Fibroblast of lung (primary cell): ENCODE results near the gene COL10A1. TPM values are rescaled to one million over a fixed set of nuclear protein-coding genes. Genes with fewer than 3 reads are reported as not detected.

Experiments used
- DNase-seq, 2 donors: peaks; one replicate each; pipeline versions ENCODE4 v3.0.0 to v3.0.0-alpha.2; 2010; ENCODE audit warnings: low read depth in 2 of 2
- H2AFZ ChIP-seq: 2 replicates; pipeline ENCODE4 v1.5.1; 2012; ENCODE audit warnings: low read length, control low read depth, inconsistent platforms
- H3K27ac ChIP-seq: 2 replicates; pipeline ENCODE4 v1.5.1; 2011; ENCODE audit warnings: low read length, control low read depth; ENCODE audit not compliant: insufficient read depth
- H3K27me3 ChIP-seq: 2 replicates; pipeline ENCODE4 v1.5.1; 2011; ENCODE audit warnings: mild to moderate bottlenecking, low read length; ENCODE audit not compliant: control insufficient read depth, insufficient read depth
- H3K36me3 ChIP-seq: 2 replicates; pipeline ENCODE4 v1.5.1; 2011; ENCODE audit warnings: low read length; ENCODE audit not compliant: control insufficient read depth, insufficient read depth
- H3K4me1 ChIP-seq: 2 replicates; pipeline ENCODE4 v1.5.1; 2011; ENCODE audit warnings: low read length; ENCODE audit not compliant: control insufficient read depth, insufficient read depth; ENCODE audit errors: extremely low read depth
- H3K4me2 ChIP-seq: 2 replicates; pipeline ENCODE4 v1.5.1; 2011; ENCODE audit warnings: low read length, control low read depth; ENCODE audit not compliant: insufficient read depth; ENCODE audit errors: extremely low read depth
- H3K4me3 ChIP-seq, 4 experiments: fragments of 200-600 bp in 1 of 4; sonication (generic) in 1 of 4; replicated peaks in 1 of 4; 2 replicates each; pipeline ENCODE4 v1.5.1; 2011 to 2016; ENCODE audit warnings: low read length in 4 of 4, low read depth in 3 of 4, mild to moderate bottlenecking in 3 of 4, control low read depth in 2 of 4, inconsistent platforms in 1 of 4, mixed read lengths in 1 of 4; ENCODE audit not compliant: insufficient read depth in 1 of 4; ENCODE audit errors: control extremely low read depth in 1 of 4
- H3K79me2 ChIP-seq: 2 replicates; pipeline ENCODE4 v1.5.1; 2012; ENCODE audit warnings: mild to moderate bottlenecking, low read length, inconsistent platforms; ENCODE audit not compliant: control insufficient read depth, insufficient read depth
- H3K9ac ChIP-seq: 2 replicates; pipeline ENCODE4 v1.5.1; 2011; ENCODE audit warnings: mild to moderate bottlenecking, low read length, control low read depth; ENCODE audit not compliant: insufficient read depth
- H3K9me3 ChIP-seq: 2 replicates; pipeline ENCODE4 v1.5.1; 2012; ENCODE audit warnings: low read depth, low read length; ENCODE audit not compliant: control insufficient read depth, insufficient read depth
- H4K20me1 ChIP-seq: 2 replicates; pipeline ENCODE4 v1.5.1; 2011; ENCODE audit warnings: low read length; ENCODE audit not compliant: control insufficient read depth, insufficient read depth; ENCODE audit errors: extremely low read depth
- CTCF ChIP-seq, 2 donors: IDR thresholded peaks in 1 of 2; conservative IDR thresholded peaks in 1 of 2; 1 replicate in 1 of 2; 2 replicates in 1 of 2; pipeline ENCODE4 v1.5.1; 2011 to 2012; ENCODE audit warnings: low read length in 2 of 2, control low read depth in 1 of 2, inconsistent platforms in 1 of 2, low read depth in 1 of 2, mild to moderate bottlenecking in 1 of 2
- EZH2 ChIP-seq: IDR thresholded peaks from 2 replicates; pipeline ENCODE4 v1.5.1; 2012; ENCODE audit warnings: low read length, control low read depth, mild to moderate bottlenecking; ENCODE audit errors: missing control alignments
- polyA plus RNA-seq, 2 donors: library from polyadenylated mRNA; depleted of rRNA in 1 of 2; stranded (reverse) in 1 of 2; unstranded in 1 of 2; fragments of >200 nt; gene quantifications; 2 replicates each; pipeline ENCODE4 v1.2.1, GENCODE V29; 2011 to 2012; ENCODE audit warnings: missing spikeins in 1 of 2
- total RNA-seq: library from RNA; depleted of rRNA; stranded (reverse); fragments of >200 nt; gene quantifications from 2 replicates; pipeline ENCODE4 v1.2.1, GENCODE V29; 2014

The COL10A1 gene
- total and polyA plus RNA-seq, 2 donors (not counting 1 experiment from before 2014, with no cell fraction given) = 17.3 to 40.1 TPM

- Histone ChIP-seq H4K20me1 (no peaks in the 10 kb centered on the region), H3K79me2 (no peaks in the 10 kb centered on the region), H3K9ac (no peak overlapping the region), H2AFZ (no peak overlapping the region), H3K4me3 (no peak overlapping the region), H3K9me3 (no peaks in the 10 kb centered on the region), H3K4me2 (no peak overlapping the region), H3K4me1 (peaks cover 2% of the 10 kb centered on the region), H3K27me3 (no peaks in the 10 kb centered on the region), H3K36me3 (no peaks in the 10 kb centered on the region), H3K27ac (no peak overlapping the region)
- TF ChIP-seq EZH2 (no peak), CTCF (conservative IDR thresholded peaks at IDR 0.05 in 1 of 2, IDR thresholded peaks at IDR 0.05 in 1 of 2; ENCODE audit: low read depth in 1 of 2, low read length in 2 of 2) (no peak)
- DNase-seq = no peak
Observed at GRCh38 chr6:116102873-116103272, 23.1 kb downstream of the COL10A1 start.

- Histone ChIP-seq H3K36me3 (no peaks in the 10 kb centered on the region), H3K27ac (no peak overlapping the region), H3K9me3 (no peaks in the 10 kb centered on the region), H4K20me1 (no peaks in the 10 kb centered on the region), H3K9ac (no peak overlapping the region), H3K27me3 (no peaks in the 10 kb centered on the region), H3K4me1 (peaks cover 2% of the 10 kb centered on the region), H3K4me3 (peak overlapping the region; percentile 78 to 84 (median 80)), H3K4me2 (peak overlapping the region; percentile 95), H2AFZ (peak overlapping the region; percentile 96), H3K79me2 (no peaks in the 10 kb centered on the region)
- DNase-seq = no peak
- TF ChIP-seq EZH2 (no peak), CTCF (conservative IDR thresholded peaks at IDR 0.05 in 1 of 2, IDR thresholded peaks at IDR 0.05 in 1 of 2; ENCODE audit: low read depth in 1 of 2, low read length in 2 of 2) (no peak)
Observed at GRCh38 chr6:116101790-116102189, 24.1 kb downstream of the COL10A1 start.

GRCh38 chr6:116101302-116101718 lies 24.6 kb downstream of the COL10A1 start:
- no peaks in the 10 kb centered on the region for H3K36me3 ChIP-seq
- peaks cover 2% of the 10 kb centered on the region for H3K4me1 ChIP-seq
- peak overlapping the region; percentile 66 for H3K9ac ChIP-seq
- peak overlapping the region; percentile 73 for H3K27ac ChIP-seq
- peak overlapping the region; percentile 78 to 84 (median 80) for H3K4me3 ChIP-seq
- H3K4me2 ChIP-seq = peak overlapping the region; percentile 95
- no peak for DNase-seq
- no peaks in the 10 kb centered on the region for H3K79me2 ChIP-seq
- H2AFZ ChIP-seq = peak overlapping the region; percentile 96
- H4K20me1 ChIP-seq = no peaks in the 10 kb centered on the region
- TF ChIP-seq EZH2 (no peak), CTCF (conservative IDR thresholded peaks at IDR 0.05 in 1 of 2, IDR thresholded peaks at IDR 0.05 in 1 of 2; ENCODE audit: low read depth in 1 of 2, low read length in 2 of 2) (no peak)
- no peaks in the 10 kb centered on the region for H3K27me3 ChIP-seq
- H3K9me3 ChIP-seq = no peaks in the 10 kb centered on the region
